Tibial artery (tissue), 4 donors: ENCODE results near the gene NHSL1.

ENCODE experiments used
- DNase-seq, 2 donors: peaks; one replicate each; pipeline ENCODE4 v3.0.0-alpha.2; 2019
- H3K27ac ChIP-seq, 2 donors: fragments of 200-600 bp; sonication (generic) in 1 of 2; 1 replicate in 1 of 2; 2 replicates in 1 of 2; pipeline ENCODE4 v1.5.1; 2018 to 2019; ENCODE audit warnings: mild to moderate bottlenecking in 1 of 2
- H3K27me3 ChIP-seq, 2 donors: fragments of 200-600 bp; sonication (generic) in 1 of 2; one replicate each; pipeline versions ENCODE4 v1.5.1 to v1.6.0; 2016 to 2019
- H3K36me3 ChIP-seq, 3 donors: fragments of 200-600 bp; sonication (generic) in 2 of 3; one replicate each; pipeline ENCODE4 v1.5.1; 2016 to 2019; ENCODE audit warnings: mild to moderate bottlenecking in 2 of 3
- H3K4me1 ChIP-seq, 4 donors: fragments of 200-600 bp; sonication (generic) in 2 of 4; 1 replicate in 3 of 4; 2 replicates in 1 of 4; pipeline ENCODE4 v1.5.1; 2016 to 2019
- H3K4me3 ChIP-seq, 2 donors: fragments of 200-600 bp; sonication (generic) in 1 of 2; 1 replicate in 1 of 2; 2 replicates in 1 of 2; pipeline ENCODE4 v1.5.1; 2018 to 2019; ENCODE audit warnings: mild to moderate bottlenecking in 2 of 2
- H3K9me3 ChIP-seq, 3 donors: fragments of 200-600 bp; sonication (generic) in 1 of 3; one replicate each; pipeline ENCODE4 v1.5.1; 2016 to 2019
- CTCF ChIP-seq, 2 experiments: fragments of 200-600 bp in 1 of 2; fragments of 450-650 bp in 1 of 2; IDR thresholded peaks; one replicate each; pipeline ENCODE4 v1.5.1; 2017 to 2019; ENCODE audit warnings: antibody characterized with exemption in 2 of 2, mild to moderate bottlenecking in 1 of 2, moderate library complexity in 1 of 2
- intact Hi-C: fragments of 100-400 bp; cut with DNase I; formaldehyde crosslinking; loops from one replicate; pipeline ENCODE4 v1.15.0; 2023; ENCODE audit warnings: low total_unique reads

Gene NHSL1

GRCh38 chr6:138487102-138487604 lies 12.1 kb downstream of the NHSL1 start:
- no peak for TF ChIP-seq CTCF (IDR thresholded peaks at IDR 0.05)
- Histone ChIP-seq H3K4me1 (no peaks in the 10 kb centered on the region), H3K4me3 (no peak overlapping the region), H3K27ac (no peak overlapping the region), H3K27me3 (no peaks in the 10 kb centered on the region), H3K9me3 (no peaks in the 10 kb centered on the region), H3K36me3 (no peaks in the 10 kb centered on the region)
- DNase-seq, result no peak
- intact Hi-C loops, result no loop called here

DNA sequence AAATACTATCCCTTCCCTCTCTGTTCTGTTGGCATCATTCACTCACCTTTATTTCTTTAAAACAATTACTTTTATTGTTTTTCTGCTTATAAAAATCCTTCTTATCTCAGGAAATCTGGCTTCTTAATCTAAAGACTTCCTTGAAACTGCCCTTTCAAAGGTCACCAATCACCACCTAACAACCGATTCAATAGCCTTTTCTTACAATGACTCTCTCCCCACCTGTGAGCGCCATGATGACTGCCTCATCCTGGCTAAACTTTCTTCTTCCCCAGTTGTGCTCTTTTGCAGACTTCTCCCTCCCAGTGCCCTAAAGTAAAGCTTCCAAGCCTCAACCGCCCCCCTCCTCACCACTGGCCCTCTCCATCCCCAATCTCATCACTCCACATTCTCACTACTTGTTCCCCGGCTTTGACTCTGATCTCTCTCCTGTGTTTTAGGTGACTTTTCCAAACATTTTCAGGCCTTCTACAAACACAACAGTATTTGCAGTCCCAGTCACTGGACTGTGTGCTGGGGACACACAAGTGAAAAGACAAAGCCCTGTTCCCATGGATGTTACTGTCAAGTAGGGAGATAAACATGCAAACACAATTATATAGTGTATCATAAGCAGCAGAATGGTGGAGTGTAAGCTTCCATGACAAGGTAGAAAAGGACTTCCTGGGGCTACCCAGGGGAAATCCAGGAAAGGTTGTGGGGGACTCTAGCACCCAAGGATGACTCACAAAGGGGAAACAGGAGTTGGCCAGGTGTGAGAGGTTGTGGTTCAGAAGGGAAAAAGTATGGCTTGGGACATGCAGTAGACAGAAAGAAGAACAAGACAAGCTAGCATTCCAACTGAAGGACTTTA lies 12.8 kb downstream of the NHSL1 start:
- H3K4me3 ChIP-seq, result no peak overlapping the region
- H3K27ac ChIP-seq, result no peak overlapping the region

DNA sequence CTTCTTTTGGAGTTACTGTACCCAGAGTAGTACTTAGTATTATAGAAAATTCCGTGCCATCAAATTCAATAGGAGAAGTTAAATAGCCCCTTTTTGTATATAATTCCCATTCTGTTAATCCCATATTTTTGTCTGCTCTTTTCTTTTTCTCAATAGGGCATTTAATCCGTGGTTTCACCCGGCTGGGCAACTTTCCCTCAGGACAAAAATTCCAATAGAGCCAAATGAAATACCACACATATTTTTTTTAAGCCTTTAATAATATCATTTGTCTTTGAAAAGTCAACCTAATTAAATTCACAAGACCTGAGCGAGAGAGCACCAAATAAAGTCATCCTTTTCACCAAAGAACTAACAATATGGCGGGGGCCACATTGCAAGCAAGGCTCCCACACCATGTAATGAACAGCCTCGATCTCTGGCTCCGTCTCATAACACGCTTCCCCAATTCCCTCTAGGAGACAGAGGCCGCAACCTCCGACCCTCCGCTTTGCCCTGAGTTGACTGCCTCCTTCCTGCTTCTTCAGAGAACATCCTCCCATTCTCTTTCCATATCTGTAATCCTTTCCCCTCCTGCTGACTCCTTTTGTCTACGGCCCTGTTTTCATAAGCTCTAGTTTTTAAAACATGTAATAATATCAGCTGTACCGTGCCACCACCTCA lies 13.6 kb downstream of the NHSL1 start:
- H3K9me3 ChIP-seq, result no peaks in the 10 kb centered on the region
- no peaks in the 10 kb centered on the region for H3K4me1 ChIP-seq
- H3K27ac ChIP-seq, result no peak overlapping the region
- no peak overlapping the region for H3K4me3 ChIP-seq
- no peaks in the 10 kb centered on the region for H3K27me3 ChIP-seq
- no peaks in the 10 kb centered on the region for H3K36me3 ChIP-seq
- intact Hi-C loops, result no loop called here
- DNase-seq, result no peak
- TF ChIP-seq CTCF (IDR thresholded peaks at IDR 0.05), result no peak

More for the DNA sequence above, 12.8 kb downstream of the NHSL1 start:
- TF ChIP-seq CTCF (IDR thresholded peaks at IDR 0.05), result no peak
- H3K4me1 ChIP-seq, result no peaks in the 10 kb centered on the region
- no peaks in the 10 kb centered on the region for H3K36me3 ChIP-seq
- H3K9me3 ChIP-seq, result no peaks in the 10 kb centered on the region
- intact Hi-C loops, result no loop called here
- H3K27me3 ChIP-seq, result no peaks in the 10 kb centered on the region
- DNase-seq, result no peak

GRCh38 chr6:138485005-138485545 lies 14.2 kb downstream of the NHSL1 start:
- Histone ChIP-seq H3K27me3 (no peaks in the 10 kb centered on the region), H3K9me3 (no peaks in the 10 kb centered on the region), H3K4me1 (no peaks in the 10 kb centered on the region), H3K36me3 (no peaks in the 10 kb centered on the region), H3K4me3 (no peak overlapping the region), H3K27ac (no peak overlapping the region)
- no peak for TF ChIP-seq CTCF (IDR thresholded peaks at IDR 0.05)
- intact Hi-C loops, result no loop called here
- DNase-seq, result no peak

- no peak overlapping the region for H3K27ac ChIP-seq
- H3K36me3 ChIP-seq, result no peaks in the 10 kb centered on the region
- no peaks in the 10 kb centered on the region for H3K9me3 ChIP-seq
- TF ChIP-seq CTCF (IDR thresholded peaks at IDR 0.05), result no peak
- no peak for DNase-seq
- no peaks in the 10 kb centered on the region for H3K27me3 ChIP-seq
- intact Hi-C loops, result no loop called here
- H3K4me3 ChIP-seq, result no peak overlapping the region
- no peaks in the 10 kb centered on the region for H3K4me1 ChIP-seq
These were observed 15.1 kb downstream of the NHSL1 start for GRCh38 chr6:138484018-138484731.
